CD4-positive, alpha-beta T cell (primary cell): ENCODE data around the gene PHC1. TPM values are rescaled to one million over a fixed set of nuclear protein-coding genes. Genes with fewer than 3 reads are reported as not detected.

Experiments used
- ATAC-seq: fragments of 200-7000 bp; cut with Tn5 transposase; one replicate; pipeline ENCODE4 v1.10.0; 2022; ENCODE audit warnings: mild to moderate bottlenecking; ENCODE audit not compliant: poor library complexity
- CTCF ChIA-PET: fragments of 350-600 bp; sonication (Branson Sonifier 250); formaldehyde crosslinking; loops from one replicate; lab custom pipeline; 2021; ENCODE audit warnings: antibody characterized with exemption, inconsistent platforms; lab: Charles Lee
- POLR2A ChIA-PET: fragments of 350-600 bp; sonication (Branson Sonifier 250); formaldehyde crosslinking; loops from one replicate; lab custom pipeline; 2021; ENCODE audit warnings: antibody characterized with exemption, inconsistent platforms; lab: Charles Lee
- DNase-seq, 14 experiments: peaks; one replicate each; pipeline ENCODE4 v3.0.0-alpha.2; 2013 to 2020; ENCODE audit warnings: mixed read lengths in 2 of 14
- H3K27ac ChIP-seq, 2 donors: one replicate each; pipeline versions ENCODE4 v1.5.1 to v1.7.0; 2013; ENCODE audit warnings: low read length in 2 of 2, low read depth in 1 of 2, mild to moderate bottlenecking in 1 of 2
- H3K27me3 ChIP-seq, 2 experiments: 1 replicate in 1 of 2; 2 replicates in 1 of 2; pipeline versions ENCODE4 v1.6.1 to v1.7.0; 2013; ENCODE audit warnings: low read length in 2 of 2, control low read depth in 1 of 2, mild to moderate bottlenecking in 1 of 2, moderate library complexity in 1 of 2; ENCODE audit not compliant: insufficient read depth in 2 of 2, control insufficient read depth in 1 of 2
- H3K36me3 ChIP-seq: one replicate; pipeline ENCODE4 v1.6.1; 2013; ENCODE audit warnings: low read length, control low read depth; ENCODE audit not compliant: insufficient read depth
- H3K4me1 ChIP-seq: one replicate; pipeline ENCODE4 v1.6.1; 2013; ENCODE audit warnings: low read length, control low read depth; ENCODE audit not compliant: insufficient read depth
- H3K4me3 ChIP-seq: one replicate; pipeline ENCODE4 v1.5.1; 2013; ENCODE audit warnings: mild to moderate bottlenecking, low read length, moderate library complexity
- H3K9me3 ChIP-seq, 2 experiments: 1 replicate in 1 of 2; 2 replicates in 1 of 2; pipeline versions ENCODE4 v1.6.1 to v1.7.0; 2013; ENCODE audit warnings: low read length in 2 of 2, mild to moderate bottlenecking in 2 of 2, control low read depth in 1 of 2, moderate library complexity in 1 of 2; ENCODE audit not compliant: control insufficient read depth in 1 of 2, insufficient read depth in 1 of 2
- H3K27ac Mint-ChIP-seq: one replicate; pipeline ENCODE4 v1.8.0; 2020; ENCODE audit warnings: mixed read lengths
- H3K27me3 Mint-ChIP-seq: one replicate; pipeline ENCODE4 v1.8.0; 2021; ENCODE audit warnings: mixed read lengths
- H3K36me3 Mint-ChIP-seq: one replicate; pipeline ENCODE4 v1.8.0; 2021; ENCODE audit warnings: low read depth, mixed read lengths
- H3K4me1 Mint-ChIP-seq: one replicate; pipeline ENCODE4 v1.8.0; 2021; ENCODE audit warnings: low read depth, mixed read lengths
- H3K4me3 Mint-ChIP-seq: one replicate; pipeline ENCODE4 v1.8.0; 2020; ENCODE audit warnings: mild to moderate bottlenecking, mixed read lengths
- H3K9me3 Mint-ChIP-seq: one replicate; pipeline ENCODE4 v1.8.0; 2020; ENCODE audit warnings: mixed read lengths
- CTCF ChIP-seq: fragments of 200-600 bp; IDR thresholded peaks from one replicate; pipeline ENCODE4 v1.8.0; 2022; ENCODE audit warnings: antibody characterized with exemption, mild to moderate bottlenecking
- intact Hi-C, 2 experiments: fragments of 100-400 bp; cut with DNase I in 1 of 2; cut with micrococcal nuclease in 1 of 2; formaldehyde crosslinking; loops; one replicate each; pipeline versions ENCODE4 v1.15.1 to v1.9.0; 2023 to 2025; cut with DNase I, micrococcal nuclease
- total RNA-seq, 174 experiments: library from RNA in 2 of 174; stranded (reverse) in 2 of 174; gene quantifications; one replicate each; pipeline ENCODE4 v1.2.3 and lab custom pipeline; 2021 to 2026

PHC1 gene
- total RNA-seq, 2 experiments from 2014 or later: 46.6 to 47.2 TPM

GRCh38 chr12:8876887-8877286 is 37.4 kb upstream of the PHC1 start:
- H3K27me3 Mint-ChIP-seq: no peaks in the 10 kb centered on the region
- H3K27ac Mint-ChIP-seq: no peak overlapping the region
- Histone ChIP-seq H3K4me1 (no peaks in the 10 kb centered on the region), H3K27ac (no peak overlapping the region), H3K27me3 (no peaks in the 10 kb centered on the region), H3K36me3 (no peaks in the 10 kb centered on the region), H3K4me3 (no peak overlapping the region), H3K9me3 (no peaks in the 10 kb centered on the region)
- ChIA-PET CTCF (no interaction called here), POLR2A (no interaction called here)
- intact Hi-C loops: no loop called here
- H3K4me1 Mint-ChIP-seq: no peaks in the 10 kb centered on the region
- DNase-seq: no peak
- no peaks in the 10 kb centered on the region for H3K9me3 Mint-ChIP-seq
- ATAC-seq: no peak
- no peak overlapping the region for H3K4me3 Mint-ChIP-seq
- no peak for TF ChIP-seq CTCF
- H3K36me3 Mint-ChIP-seq: no peaks in the 10 kb centered on the region

- CTCF ChIA-PET: no interaction called here
- no peaks in the 10 kb centered on the region for H3K9me3 Mint-ChIP-seq
- H3K4me3 ChIP-seq: no peak overlapping the region
- H3K4me1 ChIP-seq: peaks cover 3% of the 10 kb centered on the region
- H3K27me3 ChIP-seq: no peaks in the 10 kb centered on the region
- no peaks in the 10 kb centered on the region for H3K36me3 ChIP-seq
- no peaks in the 10 kb centered on the region for H3K36me3 Mint-ChIP-seq
- DNase-seq (no peak), ATAC-seq (no peak)
- POLR2A ChIA-PET: no interaction called here
- no peak overlapping the region for H3K27ac ChIP-seq
- H3K4me1 Mint-ChIP-seq: peaks cover 5% of the 10 kb centered on the region
- intact Hi-C loops: no loop called here
- no peak overlapping the region for H3K27ac Mint-ChIP-seq
- H3K9me3 ChIP-seq: no peaks in the 10 kb centered on the region
- H3K4me3 Mint-ChIP-seq: no peak overlapping the region
- H3K27me3 Mint-ChIP-seq: no peaks in the 10 kb centered on the region
- TF ChIP-seq CTCF: no peak
Observed at GRCh38 chr12:8886502-8887284, 27.6 kb upstream of the PHC1 start.

GRCh38 chr12:8887285-8887715 is 27.0 kb upstream of the PHC1 start:
- H3K27me3 ChIP-seq: no peaks in the 10 kb centered on the region

More at GRCh38 chr12:8887285-8887715, 27.0 kb upstream of the PHC1 start:
- intact Hi-C loops: no loop called here
- H3K9me3 ChIP-seq: no peaks in the 10 kb centered on the region
- CTCF ChIA-PET: no interaction called here
- no peak for DNase-seq
- no peaks in the 10 kb centered on the region for H3K36me3 Mint-ChIP-seq
- peaks cover 5% of the 10 kb centered on the region for H3K4me1 Mint-ChIP-seq
- H3K4me3 ChIP-seq: no peak overlapping the region
- H3K27ac Mint-ChIP-seq: no peak overlapping the region
- ATAC-seq: no peak
- no peaks in the 10 kb centered on the region for H3K36me3 ChIP-seq
- no peak overlapping the region for H3K27ac ChIP-seq
- H3K9me3 Mint-ChIP-seq: no peaks in the 10 kb centered on the region
- no peak overlapping the region for H3K4me3 Mint-ChIP-seq
- no peaks in the 10 kb centered on the region for H3K27me3 Mint-ChIP-seq
- no peak for TF ChIP-seq CTCF
- H3K4me1 ChIP-seq: peaks cover 3% of the 10 kb centered on the region
- POLR2A ChIA-PET: no interaction called here
